HepG2 (cell line): ENCODE measurements around the gene F12. TPM values are rescaled to one million over a fixed set of nuclear protein-coding genes. Genes with fewer than 3 reads are reported as not detected.

ENCODE experiments used
- ARHGAP35 ChIP-seq: sonication (generic); formaldehyde crosslinking; IDR thresholded peaks from 2 replicates; pipeline ENCODE4 v1.9.0; 2022; ENCODE audit warnings: mild to moderate bottlenecking, inconsistent platforms, moderate library complexity, missing genetic modification reagents, borderline replicate concordance
- DNMT3B ChIP-seq: conservative IDR thresholded peaks from 2 replicates; pipeline ENCODE4 v1.6.1; 2016; ENCODE audit warnings: missing biosample characterization, control low read depth
- ERF ChIP-seq: IDR thresholded peaks from 2 replicates; pipeline ENCODE4 v1.6.1; 2018; ENCODE audit warnings: missing biosample characterization, missing genetic modification reagents
- HNRNPLL ChIP-seq: fragments of 200-400 bp; formaldehyde crosslinking; IDR thresholded peaks from 2 replicates; pipeline ENCODE4 v1.6.1; 2017; ENCODE audit warnings: mild to moderate bottlenecking, low read depth, low read length; ENCODE audit not compliant: poor library complexity, severe bottlenecking
- MAF1 ChIP-seq: sonication (generic); formaldehyde crosslinking; IDR thresholded peaks from 2 replicates; pipeline ENCODE4 v1.5.0; 2020; ENCODE audit warnings: missing genetic modification reagents, borderline replicate concordance
- MNT ChIP-seq: fragments of 450-650 bp; IDR thresholded peaks from 2 replicates; pipeline ENCODE4 v1.6.1; 2016
- PCBP1 ChIP-seq: fragments of 200-400 bp; formaldehyde crosslinking; IDR thresholded peaks from 2 replicates; pipeline ENCODE4 v1.6.1; 2017; ENCODE audit warnings: mild to moderate bottlenecking, low read depth, low read length, borderline replicate concordance
- PPARG ChIP-seq: conservative IDR thresholded peaks from 2 replicates; pipeline ENCODE4 v1.6.1; 2016; ENCODE audit warnings: missing biosample characterization, missing genetic modification reagents
- RFX3 ChIP-seq: IDR thresholded peaks from 2 replicates; pipeline ENCODE4 v1.6.1; 2016; ENCODE audit warnings: missing biosample characterization, missing genetic modification reagents
- ZBTB20 ChIP-seq: sonication (generic); formaldehyde crosslinking; IDR thresholded peaks from 2 replicates; pipeline ENCODE4 v1.8.1; 2023; ENCODE audit warnings: missing genetic modification reagents, low read depth, mild to moderate bottlenecking, borderline replicate concordance
- ZEB1 ChIP-seq: IDR thresholded peaks from 2 replicates; pipeline ENCODE4 v1.6.1; 2012; ENCODE audit warnings: mild to moderate bottlenecking, low read depth, inconsistent platforms; ENCODE audit not compliant: insufficient replicate concordance
- ZFP90 ChIP-seq: sonication (generic); formaldehyde crosslinking; IDR thresholded peaks from 2 replicates; pipeline ENCODE4 v1.8.0; 2022; ENCODE audit warnings: missing genetic modification reagents, mild to moderate bottlenecking, inconsistent platforms, borderline replicate concordance
- ZMYM2 ChIP-seq: sonication (generic); formaldehyde crosslinking; IDR thresholded peaks from 2 replicates; pipeline ENCODE4 v1.8.0; 2022; ENCODE audit warnings: mild to moderate bottlenecking, missing genetic modification reagents
- ZNF510 ChIP-seq: sonication (generic); formaldehyde crosslinking; IDR thresholded peaks from 2 replicates; pipeline ENCODE4 v1.4.0; 2020; ENCODE audit warnings: low read depth, mild to moderate bottlenecking, missing genetic modification reagents
- ZNF549 ChIP-seq: sonication (generic); formaldehyde crosslinking; IDR thresholded peaks from 2 replicates; pipeline ENCODE4 v1.5.0; 2020; ENCODE audit warnings: missing genetic modification reagents
- ZNF670 ChIP-seq: sonication (generic); formaldehyde crosslinking; IDR thresholded peaks from 2 replicates; pipeline ENCODE4 v1.8.0; 2022; ENCODE audit warnings: mild to moderate bottlenecking, missing genetic modification reagents, borderline replicate concordance
- ZNF776 ChIP-seq: sonication (generic); formaldehyde crosslinking; IDR thresholded peaks from 2 replicates; pipeline ENCODE4 v1.4.0; 2020; ENCODE audit warnings: mild to moderate bottlenecking, missing genetic modification reagents
- ZNF883 ChIP-seq: sonication (generic); formaldehyde crosslinking; IDR thresholded peaks from 2 replicates; pipeline ENCODE4 v1.5.1; 2020; ENCODE audit warnings: mild to moderate bottlenecking, missing genetic modification reagents; ENCODE audit errors: not compliant biosample characterization
- ZSCAN29 ChIP-seq: sonication (generic); formaldehyde crosslinking; conservative IDR thresholded peaks from 2 replicates; pipeline ENCODE4 v1.4.0; 2020; ENCODE audit warnings: mild to moderate bottlenecking, missing genetic modification reagents
- ZSCAN31 ChIP-seq: sonication (generic); formaldehyde crosslinking; IDR thresholded peaks from 2 replicates; pipeline ENCODE4 v1.5.0; 2020; ENCODE audit warnings: low read depth, mild to moderate bottlenecking, missing genetic modification reagents
- ZXDC ChIP-seq: sonication (generic); formaldehyde crosslinking; IDR thresholded peaks from 2 replicates; pipeline ENCODE4 v1.5.0; 2020; ENCODE audit warnings: mild to moderate bottlenecking, missing genetic modification reagents
- ZZZ3 ChIP-seq: sonication (generic); formaldehyde crosslinking; IDR thresholded peaks from 2 replicates; pipeline ENCODE4 v1.4.0; 2020; ENCODE audit warnings: missing genetic modification reagents, mild to moderate bottlenecking, borderline replicate concordance
- polyA plus RNA-seq, 8 experiments: library from polyadenylated mRNA; depleted of rRNA in 3 of 8; stranded (reverse) in 7 of 8; unstranded in 1 of 8; fragments of >200 nt; fragmentation: Illumina TruSeq in 4 of 8; extraction: Trizol in 4 of 8; gene quantifications; 2 replicates each; pipeline versions ENCODE4 v1.2.1 to v1.2.3, GENCODE V29; 2011 to 2016; ENCODE audit warnings: low read depth in 4 of 8, missing spikeins in 1 of 8, mixed read lengths in 1 of 8; ENCODE audit not compliant: insufficient read depth in 1 of 8
- total RNA-seq, 5 experiments: library from RNA; depleted of rRNA; stranded (reverse); fragments of >200 nt; fragmentation: Illumina TruSeq; extraction: Trizol; gene quantifications; 2 replicates each; pipeline ENCODE4 v1.2.3, GENCODE V29; 2016; ENCODE audit warnings: low read depth in 1 of 5
- TF ChIP-seq, protein P1 (sequence below): fragments of 450-650 bp; IDR thresholded peaks from 2 replicates; pipeline ENCODE4 v1.6.1; 2017
- TF ChIP-seq, protein P2 (sequence below): IDR thresholded peaks from 2 replicates; pipeline ENCODE4 v1.6.1; 2016; ENCODE audit warnings: mild to moderate bottlenecking

The F12 gene
- total and polyA plus RNA-seq, 2 of the 13 experiments (the other 11 are each of a cell fraction or from before 2014, with no cell fraction given), result 2.5 to 3.0 TPM

DNA sequence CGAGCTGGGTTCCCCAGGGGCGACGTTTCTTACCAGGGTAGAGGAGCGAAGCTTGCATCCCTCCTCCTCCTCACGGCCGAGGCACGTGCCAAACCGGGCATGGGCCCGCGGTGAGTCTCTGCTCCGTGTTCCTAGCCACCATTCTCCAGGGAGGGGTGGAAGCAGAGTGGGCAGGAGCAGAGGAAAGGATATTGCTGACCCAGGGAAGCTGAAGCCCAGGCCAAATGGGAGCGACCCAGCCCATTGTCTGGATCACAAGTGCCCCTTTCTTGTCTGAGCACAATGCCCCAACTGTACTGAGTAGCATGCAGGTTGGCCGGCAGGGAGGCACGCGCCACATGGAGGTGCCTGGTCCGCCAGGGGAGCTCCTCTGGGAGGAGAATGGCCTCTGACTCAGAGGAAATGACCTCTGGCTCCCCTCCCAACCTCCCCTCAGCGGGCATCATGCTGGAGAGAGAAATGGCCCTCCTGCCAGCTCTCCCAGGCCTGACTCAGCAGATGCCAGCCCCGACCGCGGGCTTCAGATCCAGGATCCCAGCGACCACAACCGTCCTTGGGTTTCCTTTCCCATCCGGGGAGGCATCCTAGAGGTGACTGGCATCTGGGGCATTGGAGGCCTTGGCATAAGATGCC is 38.4 kb upstream of the F12 start (continued):
- TF ChIP-seq ZXDC (CRISPR knock-in tag) (no peak; the same call in 1 of the 2 replicates), ZMYM2 (CRISPR knock-in tag) (no peak), ZNF510 (peak; percentile 74; the same call in 1 of the 2 replicates), HNRNPLL (no peak), MNT (peak; percentile 60), PCBP1 (no peak), DNMT3B (CRISPR knock-in tag) (no peak), PPARG (CRISPR knock-in tag) (peak; percentile 78), ZZZ3 (CRISPR knock-in tag) (no peak; the same call in 1 of the 2 replicates), ERF (CRISPR knock-in tag) (peak; percentile 50; the same call in 1 of the 2 replicates), MAF1 (CRISPR knock-in tag) (no peak), ZNF549 (CRISPR knock-in tag) (no peak), ZNF670 (CRISPR knock-in tag) (no peak), ZEB1 (no peak), ZSCAN31 (0 out of 2 replicates have a peak, but pooled peaks have one; percentile 43), ZNF776 (CRISPR knock-in tag) (0 out of 2 replicates have a peak, but pooled peaks have one; percentile 49), ZSCAN29 (CRISPR knock-in tag) (peak; percentile 82; the same call in 1 of the 2 replicates), ZFP90 (CRISPR knock-in tag) (no peak), RFX3 (no peak), ZBTB20 (no peak), ZNF883 (CRISPR knock-in tag) (peak; percentile 70), ARHGAP35 (CRISPR knock-in tag) (no peak)
- TF ChIP-seq, protein P1, sequence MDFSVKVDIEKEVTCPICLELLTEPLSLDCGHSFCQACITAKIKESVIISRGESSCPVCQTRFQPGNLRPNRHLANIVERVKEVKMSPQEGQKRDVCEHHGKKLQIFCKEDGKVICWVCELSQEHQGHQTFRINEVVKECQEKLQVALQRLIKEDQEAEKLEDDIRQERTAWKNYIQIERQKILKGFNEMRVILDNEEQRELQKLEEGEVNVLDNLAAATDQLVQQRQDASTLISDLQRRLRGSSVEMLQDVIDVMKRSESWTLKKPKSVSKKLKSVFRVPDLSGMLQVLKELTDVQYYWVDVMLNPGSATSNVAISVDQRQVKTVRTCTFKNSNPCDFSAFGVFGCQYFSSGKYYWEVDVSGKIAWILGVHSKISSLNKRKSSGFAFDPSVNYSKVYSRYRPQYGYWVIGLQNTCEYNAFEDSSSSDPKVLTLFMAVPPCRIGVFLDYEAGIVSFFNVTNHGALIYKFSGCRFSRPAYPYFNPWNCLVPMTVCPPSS, result no peak
- TF ChIP-seq, protein P2, sequence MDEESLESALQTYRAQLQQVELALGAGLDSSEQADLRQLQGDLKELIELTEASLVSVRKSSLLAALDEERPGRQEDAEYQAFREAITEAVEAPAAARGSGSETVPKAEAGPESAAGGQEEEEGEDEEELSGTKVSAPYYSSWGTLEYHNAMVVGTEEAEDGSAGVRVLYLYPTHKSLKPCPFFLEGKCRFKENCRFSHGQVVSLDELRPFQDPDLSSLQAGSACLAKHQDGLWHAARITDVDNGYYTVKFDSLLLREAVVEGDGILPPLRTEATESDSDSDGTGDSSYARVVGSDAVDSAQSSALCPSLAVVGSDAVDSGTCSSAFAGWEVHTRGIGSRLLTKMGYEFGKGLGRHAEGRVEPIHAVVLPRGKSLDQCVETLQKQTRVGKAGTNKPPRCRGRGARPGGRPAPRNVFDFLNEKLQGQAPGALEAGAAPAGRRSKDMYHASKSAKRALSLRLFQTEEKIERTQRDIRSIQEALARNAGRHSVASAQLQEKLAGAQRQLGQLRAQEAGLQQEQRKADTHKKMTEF (CRISPR knock-in tag), result peak; percentile 74
